ENCODE measurements around the gene OR5A1.
"Not testable (repeated sequence)": the region's sequence is repeated elsewhere in the genome, so short reads cannot be mapped to it uniquely, and the experiment has no call there.

The OR5A1 gene

DNA sequence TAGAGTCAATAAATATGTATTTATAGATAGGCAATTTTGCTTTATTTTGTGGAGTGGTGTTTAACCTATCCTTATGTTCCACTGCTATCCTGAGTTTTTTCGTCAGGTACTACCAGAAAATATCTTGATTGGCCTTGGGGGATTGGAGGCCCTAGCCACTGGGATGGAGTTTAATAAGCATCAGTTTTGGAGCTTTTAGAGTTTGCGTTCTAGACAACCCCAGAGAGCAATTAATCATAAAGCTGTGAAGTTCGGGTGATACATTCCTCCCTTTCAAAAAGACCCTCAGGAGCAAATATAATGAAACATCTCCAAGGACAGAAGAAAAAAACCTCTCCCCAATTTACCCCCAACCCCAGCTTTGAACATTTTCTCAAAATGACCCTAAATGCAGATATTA, at the start of gene OR5A1:
TSS of gene OR5A1 (plus strand) at position 301 of the 400 bp plus-strand sequence. CDS start 6,700 bp downstream, outside the sequence.
- DNase-seq: no peak

DNA sequence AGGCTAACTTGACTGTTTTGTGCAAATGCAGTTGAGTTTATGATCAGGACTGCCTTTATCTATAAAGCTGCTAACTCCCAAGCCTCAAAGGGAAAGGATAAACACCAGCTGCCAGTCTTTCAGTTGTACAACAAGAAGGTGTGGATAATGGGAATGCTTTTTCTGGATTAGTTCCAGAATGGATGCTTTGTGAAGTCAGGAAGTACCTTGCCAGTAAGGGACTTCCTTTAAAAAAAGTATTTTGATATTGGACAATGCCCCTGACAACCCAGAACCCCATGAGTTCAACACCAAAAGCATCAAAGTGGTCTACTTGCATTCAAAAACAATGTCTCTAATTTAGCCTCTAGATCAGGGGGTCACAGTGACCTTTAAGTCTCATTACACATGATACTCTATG, 42.1 kb upstream of the OR5A1 start:
- DNase-seq: no peak

DNA sequence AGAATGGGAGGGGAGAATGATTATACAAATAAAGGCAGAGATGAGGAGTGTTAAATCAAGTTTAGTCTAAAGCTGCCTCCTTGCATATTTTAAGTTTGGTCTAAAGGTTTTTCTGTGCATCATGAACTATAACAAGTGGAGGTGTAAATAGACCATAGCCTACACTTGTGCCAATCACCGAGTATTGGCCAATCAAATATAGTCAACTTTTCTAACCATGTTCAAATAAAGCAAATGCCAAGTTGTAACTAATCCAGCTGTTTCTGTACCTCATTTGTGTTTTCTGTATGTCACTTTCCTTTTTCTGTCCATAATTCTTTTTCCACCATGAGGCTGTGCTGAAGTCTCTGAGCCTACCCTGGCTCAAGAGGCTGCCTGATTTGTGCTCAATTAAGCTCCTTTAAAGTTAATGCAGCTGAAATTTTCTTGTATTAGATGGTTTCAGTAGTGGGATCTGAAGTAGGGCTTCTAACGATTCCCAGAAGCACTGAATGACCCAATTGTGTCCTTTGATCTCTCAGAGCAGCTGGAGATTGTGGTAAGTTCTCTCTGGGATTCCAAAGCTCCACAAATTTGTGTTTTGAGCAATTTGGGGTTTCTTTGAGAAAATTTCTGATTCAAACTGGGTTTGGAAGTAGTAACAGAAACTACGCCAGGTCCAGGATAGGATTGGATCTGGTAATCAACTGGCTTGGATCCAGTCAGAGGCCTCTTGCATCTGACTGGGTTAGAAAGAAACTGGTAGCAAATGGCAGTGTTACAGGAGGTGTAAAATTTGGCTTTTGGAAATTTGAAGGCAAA, 35.6 kb upstream of the OR5A1 start:
- no peak for DNase-seq

DNA sequence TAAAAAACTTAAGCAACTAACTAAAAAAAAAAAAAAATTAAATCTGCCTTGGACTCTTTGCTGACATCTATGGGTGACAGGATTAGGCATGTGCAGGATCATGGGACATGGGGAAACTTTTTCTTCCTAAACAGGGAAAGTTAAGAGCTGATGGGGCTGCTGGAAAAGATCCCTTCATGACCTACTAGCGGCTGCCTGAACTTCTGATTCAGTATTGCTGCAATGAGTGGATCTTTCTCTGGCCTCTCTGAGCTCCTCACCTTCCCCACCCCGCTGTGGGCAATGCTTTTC, 35.1 kb upstream of the OR5A1 start:
- no peak for DNase-seq

DNA sequence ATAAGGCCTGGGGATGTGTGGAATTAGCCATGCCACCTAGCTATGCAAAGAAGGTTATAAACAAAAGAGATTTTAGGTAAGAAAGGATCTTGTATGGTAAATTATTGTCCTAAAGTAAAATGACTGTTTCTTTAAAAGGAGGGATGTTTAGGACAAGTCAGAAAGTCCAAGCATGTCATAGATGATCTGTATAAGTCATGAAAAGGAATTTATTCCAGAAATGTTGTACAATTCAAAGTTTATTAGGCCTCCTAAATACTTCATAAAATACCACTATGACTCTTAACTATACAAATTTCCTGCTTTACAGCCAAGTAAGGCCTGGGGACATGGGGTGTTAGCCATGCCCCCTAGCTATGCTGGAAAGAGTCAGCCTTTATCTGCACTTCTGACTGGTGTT, 32.7 kb upstream of the OR5A1 start:
- no peak for DNase-seq

DNA sequence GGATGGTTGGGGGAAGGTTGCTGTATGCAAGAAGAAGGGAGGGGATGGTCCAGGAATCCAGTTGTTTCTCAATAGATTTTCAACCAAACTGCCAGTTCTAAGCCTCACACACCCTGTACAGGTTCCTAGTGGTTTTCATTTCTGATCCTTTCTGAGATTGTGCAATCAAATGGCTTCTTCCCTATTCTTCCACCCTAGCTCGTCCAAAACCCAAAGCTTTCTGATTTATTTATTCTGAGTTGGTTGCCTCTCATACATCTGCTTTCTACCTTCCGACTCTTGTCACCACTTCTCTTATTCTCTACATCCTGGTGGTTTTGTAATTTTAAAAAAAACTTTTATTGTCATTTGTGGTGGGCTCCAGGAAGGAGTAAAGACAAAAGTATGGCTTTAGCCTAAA, 22.6 kb upstream of the OR5A1 start:
- no peak for DNase-seq

DNA sequence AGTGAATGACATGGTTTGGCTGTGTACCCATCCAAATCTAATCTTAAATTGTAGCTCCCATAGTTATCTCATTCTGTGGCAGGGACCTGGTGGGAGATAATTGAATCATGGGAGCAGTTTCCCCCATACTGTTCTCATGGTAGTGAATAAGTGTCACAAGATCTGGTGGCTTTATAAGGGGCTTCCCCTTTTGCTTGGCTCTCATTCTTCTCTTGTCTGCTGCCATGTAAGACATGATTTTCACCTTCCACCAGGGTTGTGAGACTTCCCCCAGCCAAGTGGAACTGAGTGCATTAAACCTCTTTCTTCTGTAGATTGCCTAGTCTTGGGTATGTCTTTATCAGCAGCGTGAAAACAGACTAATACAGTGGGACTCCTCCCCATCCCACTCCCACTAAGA, 21.2 kb upstream of the OR5A1 start:
- no peak for DNase-seq

DNA sequence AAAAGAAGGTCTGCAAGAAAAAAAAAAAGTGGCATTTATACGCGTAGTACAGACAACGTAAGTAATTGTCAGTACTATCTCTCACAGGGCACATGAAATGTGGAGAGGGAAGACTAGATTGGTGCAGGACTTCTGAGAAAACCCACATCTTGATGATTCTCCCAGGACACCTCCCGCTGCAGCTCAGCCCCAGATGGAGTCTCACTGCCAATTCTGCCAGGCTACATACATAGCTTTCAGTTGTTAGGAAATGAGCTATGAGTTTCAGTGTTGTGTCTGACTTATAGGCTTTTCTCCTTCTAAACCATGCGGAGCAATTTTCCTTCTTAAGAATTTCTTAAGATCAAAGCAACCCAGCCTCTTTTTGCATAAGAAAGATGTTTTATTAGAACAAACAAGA, 19.7 kb upstream of the OR5A1 start:
- no peak for DNase-seq

DNA sequence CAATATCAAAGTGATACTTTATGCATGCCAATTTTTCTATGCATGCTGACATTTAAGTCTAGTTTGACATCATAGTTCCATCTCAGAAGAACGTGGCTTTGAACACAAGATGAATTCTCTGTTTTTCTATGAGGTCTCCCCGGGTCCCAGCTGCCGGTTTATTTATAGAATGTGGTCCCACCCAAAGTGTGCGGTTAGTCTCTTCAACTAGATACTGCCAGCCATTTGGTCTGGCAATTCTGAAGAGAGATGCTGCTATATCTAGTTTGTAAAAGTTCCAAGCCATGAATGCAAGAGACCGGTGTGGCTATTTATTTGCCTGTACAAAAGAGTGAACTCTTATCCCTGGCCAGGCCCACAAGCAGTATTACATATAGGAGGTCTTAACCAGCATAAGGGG, 19.2 kb upstream of the OR5A1 start:
- no peak for DNase-seq

DNA sequence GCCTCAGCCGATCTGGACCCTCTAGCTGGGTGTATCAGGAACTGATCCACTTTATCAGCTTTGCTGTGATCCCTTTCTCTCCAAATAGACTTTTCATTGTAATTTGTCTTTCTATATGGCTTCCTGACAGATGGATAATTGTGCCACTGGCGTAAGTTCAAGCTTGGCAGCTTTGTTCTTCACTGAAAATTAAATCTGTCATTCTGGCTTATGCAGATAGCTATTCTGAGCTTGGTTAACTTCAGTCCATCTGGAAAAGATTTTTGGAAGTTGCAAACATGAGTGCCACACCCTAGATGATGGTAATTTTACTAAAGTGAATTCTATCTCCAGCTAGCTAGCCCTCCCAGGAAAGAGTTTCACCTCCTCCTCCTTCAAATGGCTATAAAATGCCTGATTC, 18.1 kb upstream of the OR5A1 start:
- no peak for DNase-seq

DNA sequence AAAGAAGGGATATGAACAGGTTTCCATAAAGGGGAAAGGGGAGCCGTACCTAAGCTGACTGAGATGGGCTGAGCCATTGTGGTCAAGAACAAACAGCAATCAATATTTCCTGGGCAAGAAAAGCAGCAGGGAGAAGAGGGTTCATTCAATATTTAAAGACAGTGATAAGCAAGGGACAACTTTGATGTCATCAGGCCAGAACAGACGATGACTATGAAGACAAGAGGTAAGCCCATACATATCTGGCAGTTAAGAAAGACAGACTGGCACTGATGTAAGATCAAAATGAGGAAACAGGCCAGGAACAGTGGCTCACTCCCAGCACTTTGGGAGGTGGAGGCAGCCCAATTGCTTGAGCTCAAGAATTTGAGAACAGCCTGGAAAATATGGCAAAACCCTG, 12.4 kb upstream of the OR5A1 start:
- no peak for DNase-seq

DNA sequence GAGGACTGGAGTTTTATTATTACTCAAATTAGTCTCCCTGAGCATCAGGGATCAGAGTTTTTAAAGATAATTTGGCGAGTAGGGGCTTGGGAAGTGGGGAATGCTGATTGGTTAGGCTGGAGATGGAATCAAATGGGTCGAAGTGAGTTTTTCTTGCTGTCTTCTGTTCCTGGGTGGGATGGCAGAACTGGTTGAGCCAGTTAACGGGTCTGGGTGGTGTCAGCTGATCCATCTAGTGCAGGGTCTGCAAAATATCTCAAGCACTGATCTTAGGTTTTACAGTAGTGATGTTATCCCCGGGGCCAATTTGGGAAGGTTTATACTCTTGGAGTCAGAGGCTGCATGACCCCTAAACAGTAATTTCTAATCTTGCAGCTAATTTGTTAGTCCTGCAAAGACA, 11.1 kb upstream of the OR5A1 start:
- no peak for DNase-seq

DNA sequence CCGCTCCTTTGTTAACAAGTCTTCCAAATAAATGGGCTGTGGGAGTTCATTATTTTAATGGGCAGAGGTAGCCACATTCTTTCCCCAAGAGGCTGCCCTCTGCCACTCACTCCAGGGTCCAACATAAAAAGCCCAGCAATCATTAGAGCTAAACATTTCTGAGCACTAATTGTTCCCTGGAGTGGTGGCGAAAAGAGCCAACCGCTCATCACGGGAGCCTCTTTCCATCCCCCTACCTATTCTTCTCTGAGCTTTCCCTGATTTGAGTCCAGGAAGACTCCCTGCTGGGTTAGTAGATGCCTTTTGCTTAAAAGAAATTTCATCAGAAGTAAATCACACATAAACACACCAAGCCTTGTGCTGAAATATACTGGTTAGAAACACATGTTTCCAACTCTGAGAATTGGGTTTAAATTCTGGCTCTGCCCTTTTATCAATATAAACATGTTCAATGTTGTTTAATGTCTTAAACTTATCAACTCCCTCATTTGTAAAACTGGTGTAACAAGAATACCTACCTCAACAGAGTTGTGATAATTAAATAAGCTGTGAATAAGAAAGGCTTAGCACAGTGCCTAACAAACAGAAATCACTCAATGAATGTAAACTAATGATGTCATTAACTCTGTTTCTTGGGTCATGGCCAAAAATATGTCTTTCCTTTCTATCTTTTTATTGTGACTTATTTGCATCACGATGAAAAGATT, 9.8 kb upstream of the OR5A1 start, which contains the start of gene OR5A2:
TSS of gene OR5A2 (minus strand) at position 53 of the 707 bp plus-strand sequence. CDS start 3,460 bp downstream, outside the sequence.
- no peak for DNase-seq

DNA sequence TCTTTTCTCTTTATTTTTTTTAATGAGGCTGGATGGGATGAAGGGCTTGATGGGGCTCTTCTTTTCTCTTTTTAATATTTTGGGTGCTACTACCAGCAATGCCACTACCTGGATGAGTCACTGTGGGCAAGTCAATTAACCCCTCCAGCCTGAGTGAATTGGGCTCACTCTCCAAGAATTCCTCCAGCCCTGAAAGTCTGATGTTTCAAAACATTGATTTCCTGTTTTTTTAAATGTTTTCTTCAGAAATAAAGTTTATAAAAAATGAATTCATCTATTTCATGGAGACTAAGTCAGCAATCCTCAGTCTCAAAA, 9.2 kb upstream of the OR5A1 start:
- DNase-seq: no peak

DNA sequence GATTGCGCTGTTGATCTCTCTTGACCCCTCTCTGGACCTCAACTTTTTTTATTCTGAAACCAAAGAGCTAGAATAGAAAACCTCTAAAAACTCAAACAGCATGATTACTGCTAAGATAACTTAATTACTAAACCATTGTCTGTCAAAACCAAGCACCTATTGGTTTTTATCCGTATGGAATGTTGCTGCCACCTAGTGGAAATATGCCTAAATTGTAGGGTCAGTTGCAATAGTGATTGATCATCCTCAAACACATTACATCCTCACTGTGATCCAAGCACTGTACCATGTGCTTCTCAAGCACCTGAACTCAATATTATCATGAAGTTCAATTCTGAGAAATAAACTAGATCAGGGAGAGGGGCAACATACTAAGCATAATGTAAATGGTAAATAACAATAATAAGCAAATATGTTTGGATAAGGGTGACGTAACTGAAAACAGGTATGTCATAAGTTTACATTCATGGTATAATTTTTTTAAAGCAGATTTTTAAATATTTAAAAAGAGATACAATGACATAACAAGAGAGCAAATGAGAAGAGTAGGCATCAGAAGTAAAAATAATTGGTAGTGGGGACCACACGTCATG, 6.2 kb upstream of the OR5A1 start:
- DNase-seq: no peak

DNA sequence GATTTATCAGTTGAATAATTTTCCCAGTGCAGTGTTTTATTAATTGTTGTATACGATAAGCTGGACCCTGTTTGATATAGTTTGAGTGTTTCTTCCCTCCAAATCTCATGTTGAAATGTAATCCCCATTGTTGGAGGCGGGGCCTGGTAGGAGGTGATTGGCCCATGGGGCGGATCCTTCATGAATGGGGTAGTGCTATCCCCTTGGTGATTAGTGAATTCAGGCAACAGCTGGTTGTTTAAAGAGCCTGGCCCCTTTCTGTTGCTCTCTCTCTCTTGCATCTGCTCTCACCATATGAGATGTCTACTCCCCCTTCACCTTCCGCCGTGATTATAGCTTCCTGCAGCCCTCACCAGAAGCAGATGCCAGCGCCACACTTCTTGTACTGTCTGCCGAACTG, 1.5 kb downstream of the OR5A1 start:
- DNase-seq: no peak

DNA sequence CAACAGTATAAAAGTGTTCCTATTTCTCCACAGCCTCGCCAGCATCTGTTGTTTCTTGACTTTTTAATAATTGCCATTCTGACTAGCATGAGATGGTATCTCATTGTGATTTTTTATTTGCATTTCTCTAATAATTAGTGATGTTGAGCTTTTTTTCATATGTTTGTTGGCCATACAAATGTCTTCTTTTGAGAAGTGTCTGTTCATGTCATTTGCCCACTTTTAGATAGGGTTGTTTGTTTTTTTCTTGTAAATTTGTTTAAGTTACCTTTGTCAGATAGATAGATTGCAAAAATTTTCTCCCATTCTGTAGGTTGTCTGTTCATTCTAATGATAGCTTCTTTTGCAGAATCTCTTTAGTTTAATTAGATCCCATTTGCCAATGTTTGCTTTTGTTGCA, 9.4 kb downstream of the OR5A1 start:
- DNase-seq: not testable (repeated sequence)

DNA sequence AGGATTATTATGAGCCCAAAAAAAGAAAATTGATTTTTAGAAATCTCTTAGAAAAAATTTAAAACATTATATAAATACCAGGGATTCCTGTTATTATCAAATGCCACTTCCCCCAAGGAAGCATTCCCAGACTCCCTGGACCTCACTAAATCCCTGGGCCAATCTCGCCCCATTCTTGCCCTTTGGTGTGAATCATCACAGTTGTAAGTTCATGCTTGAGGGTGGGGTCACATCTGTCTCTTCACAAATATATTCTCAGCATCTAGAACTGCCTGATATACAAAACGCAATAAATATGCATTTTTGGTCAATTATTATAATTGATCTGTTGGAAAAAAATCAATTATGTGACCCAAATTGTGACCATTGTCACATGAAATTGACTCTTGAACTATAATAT, 12.2 kb downstream of the OR5A1 start:
- DNase-seq: no peak

DNA sequence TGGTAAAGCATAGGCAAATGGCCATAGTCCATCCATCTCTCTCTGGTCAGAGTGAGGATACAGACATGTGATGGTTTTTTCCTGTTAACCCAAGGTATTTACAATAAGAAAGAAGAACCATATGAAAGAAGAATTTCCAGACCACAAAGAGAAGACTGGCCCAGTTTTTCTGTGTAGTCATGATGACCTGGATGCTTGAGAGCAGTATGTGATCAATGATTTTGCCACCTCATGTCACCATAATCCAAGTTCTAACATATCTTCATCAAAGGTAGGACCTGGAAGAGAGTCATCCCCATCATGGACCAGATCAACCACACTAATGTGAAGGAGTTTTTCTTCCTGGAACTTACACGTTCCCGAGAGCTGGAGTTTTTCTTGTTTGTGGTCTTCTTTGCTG, 20.4 kb downstream of the OR5A1 start, which contains the start of gene OR4D6:
TSS of gene OR4D6 (plus strand) at position 301 of the 400 bp plus-strand sequence. CDS start at position 301, 0 bp downstream.
- DNase-seq: no peak

DNA sequence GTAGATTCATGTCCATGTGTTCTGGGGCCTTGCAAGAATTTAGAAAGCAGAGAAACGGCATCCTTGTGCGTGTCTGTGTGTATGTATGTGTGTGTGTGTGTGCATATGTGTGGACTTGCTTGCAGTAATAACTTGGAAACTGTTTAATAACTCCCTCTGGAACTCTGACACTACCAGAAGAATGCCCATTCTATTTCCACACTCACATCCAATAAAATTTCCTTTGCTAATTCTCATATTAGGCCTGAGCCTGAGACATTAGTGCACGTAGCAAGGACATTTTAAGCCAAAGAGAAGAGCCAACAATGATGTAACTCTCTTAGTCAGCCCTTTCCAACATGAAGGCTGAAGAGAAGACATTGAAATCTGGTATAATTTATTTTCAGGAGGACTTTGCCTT, 23.6 kb downstream of the OR5A1 start:
- DNase-seq: no peak

DNA sequence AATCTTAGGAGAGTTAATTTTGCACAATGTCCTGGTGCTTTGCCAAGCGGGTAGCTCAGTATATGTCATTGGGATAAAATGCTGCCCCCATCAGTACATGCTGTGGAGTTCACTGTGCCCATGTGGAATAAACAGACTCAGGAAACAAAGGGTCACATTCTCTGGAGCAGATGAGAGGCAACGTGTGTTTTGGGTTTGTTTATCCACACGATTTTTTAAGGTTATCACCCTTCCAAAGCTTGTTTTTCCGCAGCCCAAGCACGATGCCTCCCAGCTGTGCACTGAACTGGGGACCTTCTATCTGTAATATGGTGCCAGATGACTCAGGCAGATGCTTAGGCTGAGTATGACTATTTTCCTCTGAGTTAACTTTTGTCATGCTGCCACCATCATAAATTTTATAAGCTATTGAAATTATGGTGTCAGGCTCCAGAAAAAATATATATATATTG, 26.9 kb downstream of the OR5A1 start:
- no peak for DNase-seq

DNA sequence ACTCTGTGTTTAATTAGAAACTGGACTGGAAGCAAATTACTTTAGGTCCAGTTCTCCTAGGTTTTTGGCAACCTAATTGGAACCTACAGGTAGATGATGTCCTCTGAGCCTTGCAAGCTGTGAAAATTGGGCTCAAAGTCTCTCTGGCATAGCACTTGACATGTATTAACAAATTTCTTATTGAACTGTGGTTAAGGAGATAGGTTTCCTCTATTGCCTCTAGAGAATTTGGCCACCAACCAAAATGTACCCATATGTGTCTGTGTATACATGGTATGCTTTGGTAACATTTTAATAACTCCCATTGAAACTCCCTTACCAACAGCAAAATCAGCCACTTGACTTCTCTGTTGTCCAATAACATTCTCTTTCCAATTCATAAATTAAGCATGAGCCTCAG, 36.7 kb downstream of the OR5A1 start, which contains the start of gene OR4D10:
TSS of gene OR4D10 (plus strand) at position 301 of the 400 bp plus-strand sequence. CDS start 4,115 bp downstream, outside the sequence.
- DNase-seq: no peak

DNA sequence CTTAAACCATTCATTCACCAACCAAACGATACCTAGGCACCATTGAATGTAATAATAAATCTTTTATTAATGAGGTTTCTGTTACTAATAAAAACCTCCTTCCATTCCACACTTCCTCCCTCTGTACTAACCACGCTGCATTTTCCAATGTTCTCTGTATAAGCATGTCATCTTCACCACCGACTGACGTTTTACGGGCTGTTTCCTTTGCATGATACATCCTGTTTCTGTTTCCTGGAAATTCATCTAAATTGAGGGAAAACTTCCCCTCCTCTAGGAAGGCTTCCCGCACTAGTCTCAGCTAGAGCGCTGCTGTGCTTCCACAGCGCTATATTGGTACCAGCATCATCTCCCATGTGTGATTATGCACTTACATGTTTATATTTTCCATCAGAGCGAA, 38.9 kb downstream of the OR5A1 start:
- DNase-seq: no peak

DNA sequence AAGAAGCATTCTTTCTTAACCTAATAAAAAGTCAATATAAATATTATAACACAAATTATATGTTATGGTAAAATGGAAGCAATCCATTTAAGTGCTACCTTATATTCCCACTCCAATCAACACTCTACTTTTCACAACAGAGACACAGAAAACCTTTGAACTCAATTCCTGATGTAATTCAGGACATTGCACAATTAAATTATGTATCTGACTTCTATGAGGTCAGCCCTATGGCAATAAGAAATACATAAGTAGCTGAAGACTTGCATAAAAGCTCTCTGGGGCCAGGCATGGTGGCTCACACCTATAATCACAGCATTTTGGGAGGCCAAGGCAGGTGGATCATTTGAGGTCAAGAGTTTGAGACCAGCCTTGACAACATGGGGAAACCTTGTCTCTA, 43.6 kb downstream of the OR5A1 start:
- no peak for DNase-seq
